GM18511 (cell line): ENCODE results near the gene TRIM50.
"Not testable (repeated sequence)": the region's sequence is repeated elsewhere in the genome, so short reads cannot be mapped to it uniquely, and the experiment has no call there.

Source experiments
- ATAC-seq: cut with Tn5 transposase; IDR thresholded peaks from one replicate; pipeline ENCODE4 v1.9.1; 2021; ENCODE audit warnings: mild to moderate bottlenecking, moderate library complexity; ENCODE audit not compliant: unreplicated experiment

TRIM50 gene

GRCh38 chr7:73316521-73316920, 11.4 kb downstream of the TRIM50 start:
- no peak for ATAC-seq

GRCh38 chr7:73314271-73314670, 13.6 kb downstream of the TRIM50 start:
- ATAC-seq = no peak

DNA sequence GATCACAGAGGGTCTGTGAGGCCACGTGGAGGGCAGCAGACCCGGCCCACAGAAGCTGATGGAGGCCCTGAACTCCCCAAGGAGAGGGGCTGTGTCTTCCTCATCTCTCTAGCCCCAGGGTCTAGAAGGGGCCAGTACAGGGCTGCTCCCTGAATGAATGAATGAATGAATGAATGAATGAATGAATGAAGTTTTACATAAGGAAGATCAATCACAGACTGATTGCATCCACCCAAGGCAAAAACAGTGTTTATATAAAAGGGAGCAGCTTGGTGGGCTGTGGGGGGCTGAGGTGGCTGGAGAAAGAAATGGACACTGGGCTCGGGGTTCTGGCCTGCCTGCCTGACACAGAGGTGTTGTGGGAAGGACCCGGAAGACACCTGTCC, 14.4 kb downstream of the TRIM50 start:
- no peak for ATAC-seq

GRCh38 chr7:73312831-73313520, 14.9 kb downstream of the TRIM50 start:
- ATAC-seq = no peak

- ATAC-seq = not testable (repeated sequence)
Measured at GRCh38 chr7:73311421-73311820, 16.5 kb downstream of the TRIM50 start.

DNA sequence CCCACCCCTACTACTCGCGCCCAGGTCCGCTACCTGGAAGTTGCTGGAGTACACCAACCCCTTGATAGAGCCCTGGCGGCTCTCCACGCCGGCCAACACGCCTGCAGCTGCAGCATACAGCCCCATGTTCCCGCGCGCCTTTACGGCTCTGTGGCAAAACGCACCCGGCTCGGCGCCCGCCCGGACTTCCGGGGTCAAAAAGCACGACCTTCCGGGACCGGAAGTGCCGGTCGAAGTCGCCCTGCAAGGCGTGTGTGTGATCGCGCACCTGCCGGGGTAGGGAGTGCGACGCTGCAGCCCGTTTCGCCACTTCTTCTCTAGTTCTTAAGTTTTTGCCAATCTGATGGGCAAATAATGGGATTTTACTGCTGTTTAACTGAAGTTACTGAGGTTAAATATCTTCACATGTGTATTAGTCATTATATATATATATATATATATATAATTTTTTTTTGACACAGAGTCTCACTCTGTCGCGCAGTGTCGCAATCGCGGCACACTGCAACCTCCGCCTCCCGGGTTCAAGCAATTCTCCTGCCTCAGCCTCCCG, 19.1 kb downstream of the TRIM50 start, which contains the start of gene NSUN5:
Gene NSUN5, minus strand, starts transcription at position 162 of the 550 bp plus-strand sequence. Its CDS starts 36 bp downstream, at position 126.
- peak; percentile 93 for ATAC-seq

DNA sequence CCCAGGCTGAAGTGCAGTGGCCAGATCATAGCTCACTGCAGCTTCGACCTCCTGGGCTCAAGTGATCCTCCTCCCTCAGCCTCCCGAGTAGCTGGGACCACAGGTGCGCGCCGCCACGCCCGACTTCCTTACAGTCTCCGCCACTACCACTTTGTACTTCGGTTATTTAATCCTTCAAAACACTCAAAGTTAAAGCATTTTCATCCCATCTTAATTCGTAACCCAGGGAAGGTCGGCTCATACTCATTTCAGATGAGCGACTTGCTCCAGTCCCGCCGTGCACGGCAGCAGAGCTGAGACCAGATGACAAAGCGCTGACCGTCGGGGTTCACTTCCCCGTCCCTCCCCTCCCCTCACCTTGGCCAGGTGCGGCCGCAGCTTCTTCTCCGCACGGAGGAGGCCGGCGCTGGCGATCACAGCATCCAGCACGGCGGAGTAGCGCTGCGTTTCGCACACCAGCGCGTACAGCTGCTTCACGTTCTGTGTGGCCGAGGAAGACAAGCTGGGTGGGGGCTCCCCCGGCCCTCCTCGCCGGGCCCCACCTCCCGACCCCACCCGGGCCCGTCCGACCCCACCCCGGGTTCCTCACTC, 19.7 kb downstream of the TRIM50 start:
- peak; percentile 62 for ATAC-seq

DNA sequence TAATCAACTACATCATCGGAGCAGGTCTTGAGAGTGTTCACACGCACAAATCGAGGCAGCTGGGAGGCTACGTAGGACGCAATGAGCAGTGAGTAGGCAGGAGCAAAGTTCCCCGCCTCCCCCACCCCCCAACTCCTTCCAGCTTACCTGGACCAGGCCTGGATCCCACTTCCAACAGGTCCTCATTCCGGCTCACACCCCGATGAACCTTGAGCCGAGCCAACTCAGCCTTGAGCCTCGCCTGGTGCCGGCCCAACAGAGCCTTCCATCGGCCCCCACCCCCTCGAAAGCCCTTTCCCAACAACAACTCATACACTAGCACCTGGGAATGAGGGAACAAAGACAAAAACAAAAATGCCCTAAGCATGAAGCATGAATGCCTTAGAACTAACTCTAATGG, 20.4 kb downstream of the TRIM50 start:
- no peak for ATAC-seq

DNA sequence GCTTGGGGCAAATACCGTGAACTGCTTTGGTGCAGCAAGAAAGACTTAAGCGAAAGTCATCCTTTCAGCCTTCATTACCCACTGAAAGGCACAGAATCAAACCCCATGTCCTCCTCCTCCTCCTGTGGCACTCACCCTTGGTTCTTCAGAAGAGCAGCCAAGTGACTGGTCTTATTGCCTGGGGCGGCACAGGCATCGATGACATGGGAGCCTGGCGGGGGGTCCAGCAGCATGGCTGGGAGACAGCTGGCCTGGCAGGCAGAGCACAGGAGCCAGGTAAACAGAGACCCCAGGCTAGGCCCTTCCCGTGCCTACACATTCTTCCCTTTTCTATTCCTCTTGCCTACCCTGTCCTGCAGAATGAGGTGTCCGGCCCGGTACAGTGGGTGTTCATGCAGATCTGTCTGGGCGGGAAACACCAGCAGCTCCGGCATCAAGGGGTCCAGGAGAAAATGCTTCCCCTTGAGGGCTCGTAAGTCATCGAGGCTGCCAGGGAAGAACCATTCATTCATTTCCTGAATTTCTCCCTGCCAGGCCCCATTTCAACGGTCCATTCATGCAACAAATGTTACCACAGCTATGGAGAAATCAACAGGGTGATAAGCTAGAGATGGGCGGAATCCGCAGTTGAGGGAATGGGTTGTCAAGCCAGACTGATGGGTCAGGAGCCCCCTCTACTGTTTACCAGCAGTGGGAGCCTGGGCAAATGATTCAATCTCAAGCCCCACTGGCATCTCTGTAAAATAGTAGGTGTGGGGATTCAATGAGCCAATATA, 23.1 kb downstream of the TRIM50 start:
- not testable (repeated sequence) for ATAC-seq

DNA sequence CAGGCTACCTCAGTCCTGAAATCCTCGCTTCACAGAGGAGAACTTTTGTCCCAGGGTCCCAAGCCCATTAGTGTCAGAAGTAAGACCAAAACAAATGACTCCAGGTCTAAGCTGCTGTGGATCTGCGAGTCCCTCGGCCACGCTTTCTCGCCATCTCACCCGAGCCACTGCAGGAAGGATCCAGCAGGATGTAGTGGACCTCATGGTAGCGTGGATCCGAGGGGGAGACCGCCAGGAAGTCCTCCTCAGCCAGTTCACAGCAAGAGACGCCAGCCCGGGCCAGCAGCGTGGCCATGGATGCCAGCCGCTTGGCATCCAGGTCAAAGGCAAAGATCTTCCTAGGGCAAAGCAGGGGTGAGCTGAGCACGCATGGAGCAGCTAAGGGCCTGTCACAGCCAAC, 23.8 kb downstream of the TRIM50 start:
- no peak for ATAC-seq

- no peak for ATAC-seq
Measured at GRCh38 chr7:73303546-73303945, 24.3 kb downstream of the TRIM50 start.

DNA sequence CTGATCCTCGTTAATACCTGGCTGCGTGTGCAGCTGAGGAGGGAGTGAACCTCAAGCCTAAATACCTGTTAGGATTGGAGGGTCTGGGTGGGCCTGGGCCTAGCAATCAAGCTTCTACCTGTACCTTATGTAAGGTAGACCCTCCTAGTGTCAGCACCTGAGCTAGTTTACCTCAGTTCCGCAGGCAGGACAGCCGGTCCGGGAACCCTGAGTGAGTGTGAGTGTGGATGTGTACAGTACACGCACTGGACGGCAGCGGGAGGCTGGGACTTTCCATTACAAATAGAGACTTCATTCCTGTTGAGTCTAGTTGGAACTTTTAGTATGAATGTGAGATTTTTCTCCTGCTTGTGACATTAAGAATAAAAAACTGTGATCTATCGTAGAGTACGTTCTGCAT, 25.0 kb downstream of the TRIM50 start:
- not testable (repeated sequence) for ATAC-seq

DNA sequence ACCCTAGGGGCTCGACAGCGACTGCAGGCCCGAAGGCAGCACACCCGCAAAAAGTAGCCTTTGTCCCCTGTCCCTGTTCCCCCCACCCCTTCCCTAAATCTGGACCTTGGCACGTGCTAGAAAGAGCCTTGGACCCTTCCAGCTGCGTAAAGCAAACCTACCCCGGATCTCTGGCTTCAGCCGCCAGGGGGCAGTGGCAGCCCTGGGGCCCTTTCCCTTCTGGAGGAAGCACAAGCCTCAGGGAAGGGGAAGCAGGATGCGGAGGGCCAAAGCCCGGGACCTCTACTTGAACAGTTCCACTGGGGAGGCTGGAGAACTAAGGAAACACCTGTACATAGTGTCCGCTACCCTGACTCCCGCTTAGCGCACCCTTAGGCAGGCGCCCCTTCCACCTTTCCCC, 26.8 kb downstream of the TRIM50 start:
- ATAC-seq = not testable (repeated sequence)

- ATAC-seq = not testable (repeated sequence)
Measured at GRCh38 chr7:73299812-73300211, 28.1 kb downstream of the TRIM50 start.

- not testable (repeated sequence) for ATAC-seq
Measured at GRCh38 chr7:73297706-73298105, 30.2 kb downstream of the TRIM50 start.

DNA sequence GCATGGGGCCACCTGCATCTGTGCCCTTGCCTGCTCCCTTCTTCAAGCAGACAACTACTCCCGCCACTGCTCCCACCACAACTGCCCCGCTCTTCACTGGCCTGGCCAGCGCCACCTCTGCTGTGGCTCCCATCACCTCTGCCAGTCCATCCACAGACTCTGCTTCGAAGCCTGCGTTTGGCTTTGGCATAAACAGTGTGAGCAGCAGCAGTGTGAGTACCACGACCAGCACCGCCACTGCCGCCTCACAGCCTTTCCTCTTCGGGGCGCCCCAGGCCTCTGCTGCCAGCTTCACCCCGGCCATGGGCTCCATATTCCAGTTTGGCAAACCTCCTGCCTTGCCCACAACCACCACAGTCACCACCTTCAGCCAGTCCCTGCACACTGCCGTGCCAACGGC, 30.6 kb downstream of the TRIM50 start:
- not testable (repeated sequence) for ATAC-seq

GRCh38 chr7:73277210-73277609, 50.7 kb downstream of the TRIM50 start:
- not testable (repeated sequence) for ATAC-seq

DNA sequence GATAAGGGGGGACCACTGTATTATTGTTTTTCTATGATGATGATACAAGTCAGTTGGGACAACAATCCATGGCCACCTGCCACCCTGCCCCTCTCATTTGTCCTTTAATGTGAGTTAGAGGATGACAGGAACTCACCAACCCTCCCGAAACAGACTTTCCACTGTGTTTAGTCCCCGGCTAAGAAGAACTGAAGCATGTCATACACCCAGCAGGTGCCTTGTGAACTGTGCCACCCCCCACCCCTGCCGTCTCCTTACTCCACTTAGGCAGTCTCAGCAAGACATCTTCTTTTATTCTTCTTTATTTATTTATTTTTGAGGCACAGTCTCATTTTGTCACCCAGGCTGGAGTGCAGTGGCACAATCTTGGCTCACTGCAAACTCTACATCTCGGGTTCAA, 60.1 kb downstream of the TRIM50 start:
- ATAC-seq = not testable (repeated sequence)

DNA sequence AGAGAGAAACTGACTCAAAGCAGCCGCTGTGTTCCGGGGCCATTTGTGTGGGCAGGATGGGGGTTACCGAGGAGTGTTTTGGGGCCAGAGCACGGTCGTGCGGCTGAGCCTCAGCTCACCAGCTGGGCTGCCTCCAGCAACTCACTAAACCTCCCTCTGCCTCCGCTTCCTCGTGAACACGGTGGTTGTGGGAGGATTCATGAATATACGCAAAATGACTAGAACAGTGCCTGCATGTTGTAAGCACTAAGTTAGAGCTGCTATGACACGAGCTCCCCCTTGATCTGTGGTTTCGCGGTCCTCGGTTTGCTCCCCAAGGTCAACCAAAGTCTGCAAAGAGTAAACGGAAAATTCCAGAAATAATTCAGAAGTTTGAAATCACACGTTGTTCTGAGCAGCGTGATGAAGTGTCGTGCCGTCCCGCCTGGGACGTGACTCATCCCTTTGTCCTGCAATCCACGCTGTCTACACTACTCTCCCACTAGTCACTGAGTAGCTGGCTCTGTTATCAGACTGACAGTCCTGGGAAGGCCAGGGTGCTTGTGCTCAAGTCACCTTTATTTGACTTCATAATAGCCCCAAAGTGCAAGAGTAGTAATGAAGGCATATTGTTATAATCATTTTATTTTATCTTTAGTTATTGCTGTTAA, 61.0 kb downstream of the TRIM50 start:
- ATAC-seq = peak; percentile 85
